Left cardiac atrium (tissue), 4 donors: Measurements from ENCODE around the gene CLDN24. TPM values are rescaled to one million over a fixed set of nuclear protein-coding genes. Genes with fewer than 3 reads are reported as not detected.

Experiments
- ATAC-seq, 2 donors: fragments of 200-7000 bp; cut with Tn5 transposase; one replicate each; pipeline ENCODE4 v1.9.1; 2020; ENCODE audit warnings: mild to moderate bottlenecking in 2 of 2, moderate library complexity in 2 of 2
- DNase-seq: peaks from one replicate; pipeline ENCODE4 v3.0.0-alpha.2; 2020
- intact Hi-C, 2 donors: fragments of 100-400 bp; cut with DNase I; formaldehyde crosslinking; loops; one replicate each; pipeline versions ENCODE4 v1.14.1 to v1.15.1; 2022 to 2023
- long read RNA-seq: library from polyadenylated mRNA; unstranded; transcript quantifications from one replicate; pipeline ENCODE4 v2.0.0, GENCODE V29; 2021
- total RNA-seq, 2 donors: library from RNA; stranded (reverse); fragmentation: NEBNext Ultra II Directional; extraction: Animal tissue kit (Norgen Biotek cat#: 25700); gene quantifications; one replicate each; pipeline ENCODE4 v1.2.1, GENCODE V29; 2021
- donor health status: DM: no; HTN: yes; CAD: no.
- donor health status: DM: no; HTN: yes; CAD: no; lungs with severe emphysema.
- donor health status: DM: yes; HTN: yes; CAD: no.
- donor health status: Dilated cardiomyopathy.

Gene CLDN24
- not detected for total RNA-seq
- long read RNA-seq = 0 reads

GRCh38 chr4:183322326-183322725 lies at the start of gene CLDN24:
TSS of gene CLDN24 (minus strand) at chr4:183322426. CDS start at chr4:183322426, 0 bp downstream.
- DNase-seq = no peak
- ATAC-seq = no peak
- intact Hi-C loops = no loop called here

- no peak for ATAC-seq
- no peak for DNase-seq
- intact Hi-C loops = no loop called here
Observed at GRCh38 chr4:183370786-183371185, 48.6 kb upstream of the CLDN24 start.

GRCh38 chr4:183369073-183369472 lies 46.8 kb upstream of the CLDN24 start:
- DNase-seq (no peak), ATAC-seq (no peak)
- intact Hi-C loops = no loop called here

- intact Hi-C loops = no loop called here
- no peak for ATAC-seq
- no peak for DNase-seq
Observed at GRCh38 chr4:183366206-183366835, 44.1 kb upstream of the CLDN24 start.

GRCh38 chr4:183364025-183364424 lies 41.8 kb upstream of the CLDN24 start:
- intact Hi-C loops = no loop called here
- no peak for DNase-seq
- no peak for ATAC-seq

- intact Hi-C loops = no loop called here
- no peak for ATAC-seq
- no peak for DNase-seq
Observed at GRCh38 chr4:183362916-183363542, 40.8 kb upstream of the CLDN24 start.

GRCh38 chr4:183362036-183362435 lies 39.8 kb upstream of the CLDN24 start:
- DNase-seq = no peak
- intact Hi-C loops = no loop called here
- no peak for ATAC-seq

GRCh38 chr4:183360161-183360919 lies 38.1 kb upstream of the CLDN24 start:
- DNase-seq = no peak
- intact Hi-C loops = no loop called here
- ATAC-seq = peak in 1 of 2 donors; percentile 67

- DNase-seq (no peak), ATAC-seq (no peak)
- intact Hi-C loops = no loop called here
Observed at GRCh38 chr4:183358215-183358755, 36.1 kb upstream of the CLDN24 start.

- intact Hi-C loops = no loop called here
- no peak for ATAC-seq
Observed at GRCh38 chr4:183356931-183357675, 34.9 kb upstream of the CLDN24 start.

GRCh38 chr4:183356173-183356830 lies 34.1 kb upstream of the CLDN24 start:
- ATAC-seq (no peak), DNase-seq (no peak)
- intact Hi-C loops = no loop called here

More at GRCh38 chr4:183356931-183357675, 34.9 kb upstream of the CLDN24 start:
- DNase-seq = no peak

- ATAC-seq = peak in 1 of 2 donors; percentile 81
- intact Hi-C loops = no loop called here
- DNase-seq = no peak
Observed at GRCh38 chr4:183355405-183355804, 33.2 kb upstream of the CLDN24 start.

GRCh38 chr4:183354219-183354618 lies 32.0 kb upstream of the CLDN24 start:
- intact Hi-C loops = no loop called here
- no peak for DNase-seq
- no peak for ATAC-seq

- ATAC-seq (no peak), DNase-seq (no peak)
- intact Hi-C loops = no loop called here
Observed at GRCh38 chr4:183353557-183353956, 31.3 kb upstream of the CLDN24 start.

- intact Hi-C loops = no loop called here
- ATAC-seq = no peak
Observed at GRCh38 chr4:183352546-183352945, 30.3 kb upstream of the CLDN24 start.

GRCh38 chr4:183350317-183351071 lies 28.3 kb upstream of the CLDN24 start:
- ATAC-seq (peak in 1 of 2 donors; percentile 27), DNase-seq (no peak)
- intact Hi-C loops = no loop called here

More at GRCh38 chr4:183352546-183352945, 30.3 kb upstream of the CLDN24 start:
- no peak for DNase-seq

- intact Hi-C loops = no loop called here
- DNase-seq = no peak
- no peak for ATAC-seq
Observed at GRCh38 chr4:183349673-183350072, 27.4 kb upstream of the CLDN24 start.
